HG03135 (cell line): ENCODE data around the gene MTHFD2L.
"Not testable (repeated sequence)": the region's sequence is repeated elsewhere in the genome, so short reads cannot be mapped to it uniquely, and the experiment has no call there.

Source experiments
- ATAC-seq: cut with Tn5 transposase; IDR thresholded peaks from one replicate; pipeline ENCODE4 v1.9.1; 2021; ENCODE audit warnings: mild to moderate bottlenecking, moderate library complexity; ENCODE audit not compliant: unreplicated experiment

MTHFD2L gene

DNA sequence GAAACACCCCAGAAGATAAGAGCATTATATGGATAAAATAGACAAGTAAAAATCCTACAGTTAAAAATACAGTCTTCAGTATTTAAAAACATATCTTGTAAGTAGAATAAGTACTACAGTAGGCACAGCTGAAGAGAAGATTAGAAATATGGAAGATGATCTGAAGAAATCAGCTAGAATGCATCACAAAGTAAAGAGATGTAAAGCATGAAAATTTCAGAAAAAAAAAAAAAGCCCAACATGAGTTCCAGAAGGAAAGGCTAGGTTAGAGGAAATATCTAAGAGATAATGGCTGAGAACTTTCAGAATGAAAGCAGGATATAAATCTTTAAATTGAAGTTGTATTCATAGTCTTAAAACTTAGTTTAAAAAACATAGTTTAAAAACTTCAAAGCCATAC, 171.4 kb downstream of the MTHFD2L start:
- no peak for ATAC-seq

DNA sequence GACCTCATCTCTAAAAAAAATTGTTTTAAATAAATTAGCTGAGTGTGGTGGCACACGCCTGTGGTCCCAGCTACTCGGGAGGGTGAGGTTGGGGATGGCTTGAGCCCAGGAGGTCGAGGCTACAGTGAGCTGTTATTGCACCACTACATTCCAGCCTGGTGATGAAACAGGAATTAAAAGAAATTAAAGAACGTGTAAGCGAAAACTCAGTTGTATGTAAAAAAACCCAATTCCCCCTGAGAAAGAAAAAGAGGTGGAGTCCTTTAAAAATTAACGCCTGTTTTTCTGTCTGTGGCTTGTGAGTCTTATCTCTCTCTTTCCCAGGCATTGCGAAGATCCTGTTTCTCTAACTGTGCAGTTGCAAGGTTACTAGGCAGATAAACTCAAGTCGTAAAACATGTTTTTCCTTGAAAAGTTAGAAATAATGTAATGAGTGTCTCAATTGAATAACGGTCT, 172.4 kb downstream of the MTHFD2L start:
- no peak for ATAC-seq

DNA sequence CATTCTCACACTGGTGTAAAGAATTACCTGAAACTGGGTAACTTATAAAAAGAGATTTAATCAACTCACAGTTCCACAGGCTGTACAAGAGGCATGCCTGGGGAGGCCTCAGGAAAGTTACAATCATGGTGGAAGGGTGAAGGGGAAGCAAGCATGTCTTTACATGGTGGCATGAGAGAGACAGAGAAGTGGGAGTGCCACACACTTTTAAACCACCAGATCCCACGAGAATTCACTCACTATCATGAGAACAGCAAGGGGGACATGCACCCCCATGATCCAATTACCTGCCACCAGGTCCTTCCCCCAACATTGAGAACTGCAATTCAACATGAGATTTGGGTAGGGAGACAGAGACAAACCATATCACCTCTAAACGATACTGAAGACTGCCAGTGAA, 173.3 kb downstream of the MTHFD2L start:
- ATAC-seq, result no peak

DNA sequence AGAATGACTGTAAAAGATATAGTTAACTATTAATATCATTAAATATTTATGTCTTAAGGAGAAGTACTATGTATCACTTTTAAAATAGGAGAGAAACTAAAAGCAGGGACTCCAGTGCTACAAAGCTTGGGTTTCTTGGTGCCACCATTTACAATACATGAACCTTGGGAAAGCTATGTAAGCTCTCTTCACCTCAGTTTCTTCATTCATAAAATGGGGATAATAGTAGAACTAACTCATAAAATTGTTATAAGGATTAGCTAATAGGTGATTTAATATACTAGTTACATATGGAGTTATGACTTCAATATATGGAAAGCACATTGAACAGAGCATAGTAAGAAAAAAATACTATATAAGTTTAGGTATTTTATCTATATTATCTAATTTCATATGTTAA, 174.0 kb downstream of the MTHFD2L start:
- no peak for ATAC-seq

DNA sequence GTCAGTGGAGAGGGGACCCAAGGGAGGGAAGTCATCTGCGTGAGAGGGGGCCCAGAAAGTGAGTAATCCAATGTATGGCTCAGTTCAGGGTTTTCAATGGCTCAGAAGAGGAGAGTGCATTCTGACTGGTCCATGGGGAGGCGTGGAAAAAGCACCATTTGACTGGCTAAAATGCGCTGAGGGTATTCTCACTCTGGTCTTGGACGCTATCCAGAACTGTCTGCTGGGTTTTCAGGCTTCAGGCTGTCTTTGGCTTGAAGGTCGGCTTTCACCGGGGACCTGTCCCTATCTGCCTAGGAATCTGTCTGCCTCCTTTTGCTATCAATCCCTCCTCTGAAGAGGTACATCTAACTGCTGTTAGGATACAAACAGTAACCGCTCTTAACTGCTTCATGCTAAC, 176.7 kb downstream of the MTHFD2L start:
- no peak for ATAC-seq

DNA sequence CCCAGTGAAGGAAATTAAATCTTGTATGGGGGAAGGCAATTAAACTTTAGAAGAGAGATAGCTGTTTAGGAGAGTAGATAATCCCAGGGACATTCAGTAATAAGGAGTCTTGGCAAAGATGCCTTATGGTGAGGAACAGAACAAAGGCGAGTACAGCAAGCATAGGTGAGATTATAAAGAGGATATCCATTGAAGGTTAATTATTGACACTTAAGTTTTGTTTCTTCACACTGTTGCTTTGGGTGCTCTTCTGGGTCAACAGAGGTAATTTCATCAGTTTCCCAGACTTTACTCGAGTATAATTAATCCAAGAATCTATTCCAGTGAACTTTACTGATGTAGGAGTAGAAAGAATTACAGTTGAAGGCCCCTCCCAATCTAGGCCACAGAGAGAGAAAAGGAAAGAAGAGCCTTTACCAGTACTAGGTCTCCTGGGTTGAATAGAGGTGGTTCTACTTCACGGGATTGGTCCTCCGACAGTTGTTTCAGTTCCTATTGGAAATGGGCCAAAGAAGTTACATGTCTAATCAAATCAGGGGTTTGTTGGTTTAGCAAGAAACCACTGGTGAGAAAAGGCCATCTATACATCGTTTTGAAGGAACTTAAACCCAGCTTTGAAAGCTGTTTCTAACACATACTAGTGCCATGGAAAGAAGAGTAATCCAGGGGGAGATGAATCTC, 177.6 kb downstream of the MTHFD2L start:
- ATAC-seq, result no peak

DNA sequence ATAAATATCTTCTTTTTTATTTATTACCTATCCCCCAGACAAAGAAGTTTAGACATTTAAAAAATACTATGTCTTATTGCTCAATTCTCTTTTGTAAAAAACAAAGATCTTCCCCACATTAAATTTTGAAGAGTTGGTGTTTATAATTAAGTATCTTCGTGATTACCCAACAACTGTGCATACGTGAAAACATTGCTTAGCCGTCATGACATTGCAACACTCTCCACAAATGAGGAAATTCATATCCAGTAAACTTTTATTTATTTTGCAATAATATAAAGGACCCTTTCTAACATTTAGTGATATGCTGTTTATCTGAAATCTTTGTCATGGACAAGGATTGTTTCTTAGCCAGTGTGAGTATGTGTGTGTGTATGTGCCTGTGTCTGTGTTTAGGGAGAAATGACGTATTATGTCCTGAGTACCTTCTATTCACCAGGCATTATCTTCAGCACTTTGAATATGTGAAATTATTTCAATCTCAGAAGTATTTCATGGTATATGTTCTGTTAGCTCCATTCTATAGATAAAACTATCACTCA, 180.9 kb downstream of the MTHFD2L start:
- no peak for ATAC-seq

DNA sequence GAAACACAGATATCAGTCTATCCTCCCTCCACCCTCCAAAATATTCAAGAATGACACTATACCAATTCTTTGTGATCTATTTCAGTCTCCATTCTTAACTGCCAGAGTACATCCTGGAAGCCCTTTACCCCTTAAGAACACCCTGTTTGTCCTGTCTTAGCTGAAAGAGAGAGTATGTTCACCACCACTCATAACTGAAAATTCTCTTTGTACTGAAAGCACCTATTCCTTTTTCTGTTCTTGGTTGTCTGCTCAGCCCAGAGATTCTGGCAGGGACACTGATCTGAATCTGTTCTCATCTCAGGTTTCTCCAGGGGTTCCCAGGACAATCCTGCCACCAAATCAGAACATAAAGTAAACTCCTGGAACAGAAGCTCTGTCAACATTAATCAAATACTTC, 181.6 kb downstream of the MTHFD2L start:
- no peak for ATAC-seq

DNA sequence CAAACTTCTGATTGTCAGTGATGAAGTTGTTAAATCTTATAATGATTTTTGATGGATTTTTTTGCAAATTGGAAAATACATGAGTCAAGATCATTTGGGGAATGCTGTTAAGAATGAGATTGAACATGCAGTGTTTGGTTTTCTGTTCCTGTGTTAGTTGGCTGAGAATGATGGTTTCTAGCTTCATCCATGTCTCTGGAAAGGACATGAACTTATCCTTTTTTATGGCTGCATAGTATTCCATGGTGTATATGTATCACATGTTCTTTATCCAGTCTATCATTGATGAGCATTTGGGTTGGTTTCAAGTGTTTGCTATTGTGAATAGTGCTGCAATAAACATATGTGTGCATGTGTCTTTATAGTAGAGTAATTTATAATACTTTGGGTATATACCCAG, 182.5 kb downstream of the MTHFD2L start:
- not testable (repeated sequence) for ATAC-seq

DNA sequence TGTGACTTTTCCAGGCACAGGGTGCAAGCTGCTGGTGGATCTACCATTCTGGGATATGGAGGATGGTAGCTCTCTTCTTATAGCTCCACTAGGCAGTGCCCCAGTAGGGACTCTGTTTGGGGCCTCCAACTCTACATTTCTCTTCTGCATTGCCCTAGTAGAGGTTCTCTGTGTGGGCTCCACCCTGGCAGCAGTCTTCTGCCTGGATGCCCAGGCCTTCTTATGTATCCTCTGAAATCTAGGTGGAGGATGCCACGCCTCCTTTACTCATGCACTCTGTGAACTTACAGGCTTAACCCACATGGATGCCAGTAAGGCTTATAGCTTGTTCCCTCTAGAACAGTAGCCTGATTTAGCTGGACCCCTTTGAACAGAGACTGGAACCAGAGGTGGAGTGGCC, 186.1 kb downstream of the MTHFD2L start:
- no peak for ATAC-seq
